RPMI8226 (cell line): Measurements from ENCODE around the gene CAMK2A.

Experiments
- DNase-seq: peaks from one replicate; pipeline ENCODE4 v3.0.0-alpha.2; 2015

The CAMK2A gene

DNA sequence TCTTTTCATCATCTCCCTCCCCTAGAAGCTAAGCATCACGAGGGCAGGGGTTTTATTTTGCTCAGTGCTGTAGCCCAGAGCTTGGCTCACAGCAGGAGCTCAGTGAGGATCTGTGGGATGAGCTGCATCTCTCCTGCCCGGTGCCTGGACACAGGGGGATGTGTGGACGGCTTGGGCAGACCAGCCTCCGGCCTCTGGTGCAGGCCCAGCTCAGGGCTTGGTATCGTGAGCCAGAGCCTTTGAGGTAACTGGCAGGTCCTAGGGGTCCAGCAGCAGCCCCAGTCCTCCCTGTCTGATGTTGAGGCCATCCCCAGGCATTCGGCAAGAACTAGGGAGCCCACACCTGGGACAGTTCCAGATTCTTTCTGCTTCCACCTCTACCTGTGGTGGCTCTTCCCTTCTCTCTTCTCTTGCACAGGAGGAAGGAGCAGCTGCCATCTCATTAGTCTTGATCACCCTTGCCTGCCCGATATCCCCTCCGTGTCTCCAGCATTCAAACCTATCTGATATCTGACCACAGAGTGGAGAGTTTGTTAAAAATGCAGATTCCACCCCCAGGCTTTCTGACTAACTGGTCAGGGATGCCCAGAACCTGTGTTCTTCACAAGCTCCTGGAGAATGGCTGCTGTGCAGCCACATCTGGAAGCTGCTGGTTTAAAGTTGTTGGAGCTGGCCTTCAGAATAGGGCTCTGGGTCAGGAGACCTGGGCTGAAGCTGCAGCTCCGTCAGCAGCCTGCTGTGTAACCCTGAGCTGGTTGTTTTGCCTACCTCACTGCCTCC, 107.6 kb downstream of the CAMK2A start:
- DNase-seq: no peak

DNA sequence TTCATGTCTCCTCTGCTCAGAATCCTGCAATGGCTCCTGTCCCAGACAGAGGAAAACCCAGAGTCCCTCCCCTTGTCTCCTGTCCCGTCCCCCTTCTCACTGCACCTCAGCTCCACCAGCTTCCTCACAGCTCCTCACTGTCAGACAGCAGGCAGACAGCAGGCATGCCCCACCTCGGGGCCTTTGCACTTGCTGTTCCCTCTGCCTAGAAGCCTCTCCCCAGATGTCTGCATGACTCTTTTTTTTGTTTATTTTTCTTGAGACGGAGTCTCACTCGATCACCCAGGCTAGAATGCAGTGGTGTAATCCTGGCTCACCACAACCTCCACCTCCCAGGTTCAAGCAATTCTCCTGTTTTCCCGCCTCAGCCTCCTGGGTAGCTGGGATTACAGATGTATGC, 108.5 kb downstream of the CAMK2A start:
- no peak for DNase-seq

DNA sequence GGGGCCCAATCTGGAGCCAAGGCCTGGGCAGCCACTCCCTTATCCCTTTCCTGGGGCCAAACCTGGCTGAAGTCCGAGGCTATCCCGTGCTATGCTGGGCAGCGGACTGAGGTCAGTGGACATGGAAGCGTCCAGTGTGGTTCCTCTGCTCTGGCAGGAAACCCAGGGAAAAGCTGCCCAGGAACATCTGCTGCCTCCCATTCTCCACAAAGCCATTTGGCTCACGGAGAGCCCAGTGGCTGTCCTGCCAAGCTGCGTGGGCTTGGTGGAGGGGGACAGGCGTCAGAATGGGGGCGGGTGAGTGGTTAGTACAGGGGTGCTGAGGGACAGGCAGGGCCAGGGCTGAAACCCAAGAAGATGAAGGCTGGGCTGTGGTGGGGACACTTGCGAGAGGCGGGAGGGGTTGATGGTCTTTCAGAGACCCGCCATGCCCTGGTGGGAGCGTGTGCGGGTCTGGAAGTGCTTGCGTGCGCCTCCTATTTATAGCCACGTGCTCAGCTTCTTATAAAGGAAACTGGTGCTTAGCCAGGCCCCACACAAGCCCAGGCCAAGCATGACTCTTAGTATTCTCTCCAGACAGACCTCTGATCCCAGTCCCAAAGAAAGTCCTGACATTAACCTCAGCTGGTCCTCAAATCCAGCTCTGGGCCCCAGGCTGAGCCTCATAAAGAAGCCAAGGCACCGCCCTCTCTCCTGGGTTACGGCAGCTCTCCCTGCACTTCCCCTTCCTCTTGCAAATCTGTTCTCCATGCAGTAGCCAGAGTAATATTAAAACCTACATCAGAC, 109.1 kb downstream of the CAMK2A start:
- no peak for DNase-seq

DNA sequence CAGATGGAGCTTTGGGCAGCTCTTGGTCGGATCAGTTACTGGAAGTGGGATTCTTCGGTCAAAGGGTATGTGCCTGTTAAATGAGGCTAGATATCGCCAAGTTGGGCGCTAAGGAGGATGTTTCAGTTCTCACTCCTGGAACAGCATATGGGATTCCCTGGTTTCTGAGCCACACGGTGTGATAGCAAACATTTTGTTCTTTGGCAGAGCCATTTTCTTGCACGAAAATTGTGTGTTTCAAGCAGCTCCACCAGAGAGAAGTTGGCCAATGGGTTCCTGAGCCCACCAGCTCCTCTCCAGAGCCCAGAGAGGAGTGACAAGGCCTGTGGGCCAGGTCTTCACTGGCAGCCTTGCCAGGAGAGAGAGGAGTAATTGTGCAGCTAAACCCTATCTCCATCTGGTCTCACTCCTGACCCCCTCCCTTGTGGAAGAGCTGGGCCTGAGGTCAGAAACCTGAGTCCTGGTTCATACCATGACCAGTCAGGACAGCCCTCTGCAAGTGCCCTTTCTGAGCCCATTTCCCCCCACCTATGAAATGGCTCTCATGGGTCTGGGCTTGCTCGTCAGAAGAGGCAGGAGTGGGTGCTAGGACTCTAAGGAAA, 110.5 kb downstream of the CAMK2A start:
- DNase-seq: no peak

GRCh38 chr5:150178262-150178661, 111.3 kb downstream of the CAMK2A start:
- DNase-seq: no peak

DNA sequence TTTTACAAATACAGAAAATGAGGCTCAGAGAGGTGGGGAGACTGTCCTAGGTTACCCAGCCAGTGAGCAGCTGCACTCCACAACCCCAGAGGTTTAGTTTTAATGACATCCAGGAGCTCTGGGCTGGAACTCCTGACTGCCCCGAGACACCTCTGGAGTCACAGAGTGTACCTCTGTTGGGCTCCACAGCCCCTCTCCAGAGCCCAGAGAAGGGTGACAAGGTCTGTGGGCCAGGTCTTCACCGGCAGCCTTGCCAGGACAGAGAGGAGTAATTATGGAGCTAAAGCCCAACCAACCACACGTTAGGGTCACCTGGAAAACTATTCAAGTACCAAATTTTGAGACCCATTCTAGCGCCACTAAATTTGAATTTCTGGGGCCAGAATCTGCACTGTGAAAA, 111.9 kb downstream of the CAMK2A start:
- no peak for DNase-seq

- DNase-seq: no peak
Measured at GRCh38 chr5:150176745-150177477, 112.7 kb downstream of the CAMK2A start.

- DNase-seq: peak; percentile 49
Measured at GRCh38 chr5:150175536-150175935, 114.0 kb downstream of the CAMK2A start.

DNA sequence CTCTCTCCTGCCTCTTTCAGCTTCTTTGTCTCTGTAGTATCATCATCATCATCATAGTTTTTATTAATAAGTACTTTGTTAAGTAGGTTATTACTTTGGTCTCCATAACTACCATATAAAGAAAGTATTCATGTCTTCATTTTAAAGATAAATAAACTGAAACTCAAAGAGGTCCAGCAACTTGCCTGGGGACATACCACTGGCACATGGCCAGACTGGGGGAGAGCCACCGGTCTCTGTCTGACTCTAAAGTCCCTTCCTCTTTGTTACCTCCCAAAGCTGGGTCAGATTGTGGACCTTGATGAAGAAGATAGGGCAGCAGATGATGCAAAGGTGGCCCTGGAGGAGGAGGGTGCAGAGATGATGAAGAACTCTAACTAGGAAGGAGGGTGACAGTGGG, 114.5 kb downstream of the CAMK2A start:
- no peak for DNase-seq

DNA sequence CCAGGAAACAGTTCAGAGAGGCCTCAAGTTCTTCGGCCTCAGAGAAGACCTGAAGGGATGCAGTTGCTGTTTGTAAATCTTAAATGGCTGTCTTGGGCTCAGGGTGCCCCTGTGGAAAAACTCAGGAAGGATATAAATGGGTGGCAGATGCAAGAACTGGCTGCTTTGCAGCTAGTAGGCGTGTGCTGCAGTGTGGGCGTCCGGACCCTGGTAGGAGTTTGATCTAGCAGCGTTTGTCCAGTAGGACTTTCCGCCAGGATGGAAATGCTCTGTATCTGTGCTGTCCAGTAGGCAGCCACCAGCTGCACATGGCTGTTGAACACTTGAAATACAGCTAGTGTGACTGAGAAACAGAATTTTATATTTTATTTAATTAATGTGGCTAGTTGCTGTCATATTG, 115.3 kb downstream of the CAMK2A start:
- DNase-seq: no peak

DNA sequence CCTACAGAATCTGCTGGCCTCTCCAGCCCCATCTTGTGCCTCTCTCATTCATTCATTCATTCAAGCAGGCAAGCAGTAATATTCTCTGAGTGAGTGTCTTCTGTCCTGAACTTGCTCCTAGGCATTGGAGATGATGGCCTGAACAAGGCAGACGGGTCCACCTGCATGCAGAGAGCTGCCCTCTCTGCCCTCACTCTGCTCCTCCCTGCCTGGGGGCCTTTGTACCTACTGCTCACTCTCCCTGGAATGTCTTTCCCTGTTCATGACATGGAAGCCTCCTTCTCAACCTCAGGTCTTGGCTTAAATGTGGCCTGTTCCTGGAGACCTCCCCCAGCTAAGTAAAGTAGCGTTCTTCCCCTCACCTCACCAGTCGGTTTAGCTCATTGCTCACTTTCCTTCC, 116.4 kb downstream of the CAMK2A start:
- no peak for DNase-seq

- no peak for DNase-seq
Measured at GRCh38 chr5:150172556-150172955, 117.0 kb downstream of the CAMK2A start.

DNA sequence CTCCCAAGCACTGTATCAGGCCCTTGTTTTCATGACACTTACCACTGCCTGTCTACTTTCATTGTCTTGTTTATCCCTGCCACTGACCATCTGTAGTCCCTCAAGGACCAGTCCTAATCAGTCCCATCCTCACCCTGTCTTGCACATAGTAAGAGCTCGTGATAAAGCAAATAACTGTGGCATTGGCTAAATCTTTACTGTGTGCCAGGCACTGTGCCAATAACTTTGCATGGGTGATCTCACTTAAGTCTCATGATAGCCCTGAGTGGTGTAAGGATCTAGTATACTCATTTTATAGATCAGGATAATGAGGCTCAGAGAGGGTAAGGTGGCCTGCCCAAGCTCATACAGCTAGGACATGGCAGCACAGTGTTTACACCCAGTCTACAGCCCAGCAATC, 117.4 kb downstream of the CAMK2A start:
- no peak for DNase-seq
